Activated CD4-positive, alpha-beta T cell treated with anti-CD3 and anti-CD28 coated beads, Interleukin-2, amount 10 ng/mL, durations not matched to agents 24 days and 14 days (primary cell): ENCODE data around the gene FGF12. TPM values are rescaled to one million over a fixed set of nuclear protein-coding genes. Genes with fewer than 3 reads are reported as not detected.
"Not testable (repeated sequence)": the region's sequence is repeated elsewhere in the genome, so short reads cannot be mapped to it uniquely, and the experiment has no call there.

ENCODE experiments used
- DNase-seq: peaks from one replicate; pipeline ENCODE4 v3.0.0; 2022
- H3K27ac Mint-ChIP-seq: one replicate; pipeline ENCODE4 v1.8.0; 2022; ENCODE audit warnings: mild to moderate bottlenecking, mixed read lengths
- H3K27me3 Mint-ChIP-seq: one replicate; pipeline ENCODE4 v1.8.0; 2022; ENCODE audit warnings: mixed read lengths
- H3K36me3 Mint-ChIP-seq: one replicate; pipeline ENCODE4 v1.8.0; 2022; ENCODE audit warnings: low read depth, mild to moderate bottlenecking, mixed read lengths
- H3K4me1 Mint-ChIP-seq: one replicate; pipeline ENCODE4 v1.8.0; 2021; ENCODE audit warnings: mixed read lengths
- H3K4me3 Mint-ChIP-seq: one replicate; pipeline ENCODE4 v1.8.0; 2022; ENCODE audit warnings: mild to moderate bottlenecking, moderate library complexity, mixed read lengths
- H3K9me3 Mint-ChIP-seq: one replicate; pipeline ENCODE4 v1.8.0; 2021; ENCODE audit warnings: mixed read lengths
- intact Hi-C: fragments of 100-400 bp; cut with micrococcal nuclease; formaldehyde crosslinking; loops from one replicate; pipeline ENCODE4 v1.15.1; 2023
- total RNA-seq: library from RNA; stranded (reverse); gene quantifications from 2 replicates; pipeline ENCODE4 v1.2.3, GENCODE V29; 2022

FGF12 gene
- total RNA-seq, 1 donor from 2014 or later: not detected

- no peak for DNase-seq
- H3K36me3 Mint-ChIP-seq: no peaks in the 10 kb centered on the region
- no peaks in the 10 kb centered on the region for H3K4me1 Mint-ChIP-seq
- no peak overlapping the region for H3K4me3 Mint-ChIP-seq
- H3K27ac Mint-ChIP-seq: no peak overlapping the region
- H3K9me3 Mint-ChIP-seq: no peaks in the 10 kb centered on the region
- no peaks in the 10 kb centered on the region for H3K27me3 Mint-ChIP-seq
- intact Hi-C loops: no loop called here
These were observed 129.8 kb downstream of the FGF12 start for GRCh38 chr3:192597506-192597905.

GRCh38 chr3:192578729-192579128, 148.6 kb downstream of the FGF12 start:
- Mint-ChIP-seq H3K4me3 (no peak overlapping the region), H3K9me3 (no peaks in the 10 kb centered on the region), H3K27ac (no peak overlapping the region), H3K4me1 (no peaks in the 10 kb centered on the region), H3K36me3 (no peaks in the 10 kb centered on the region), H3K27me3 (peaks cover 3% of the 10 kb centered on the region)
- DNase-seq: no peak
- intact Hi-C loops: no loop called here

- intact Hi-C loops: no loop called here
- Mint-ChIP-seq H3K9me3 (no peaks in the 10 kb centered on the region), H3K36me3 (no peaks in the 10 kb centered on the region), H3K4me1 (no peaks in the 10 kb centered on the region), H3K4me3 (no peak overlapping the region), H3K27me3 (peaks cover 6% of the 10 kb centered on the region), H3K27ac (no peak overlapping the region)
- DNase-seq: no peak
These were observed 149.5 kb downstream of the FGF12 start for GRCh38 chr3:192577811-192578210.

DNA sequence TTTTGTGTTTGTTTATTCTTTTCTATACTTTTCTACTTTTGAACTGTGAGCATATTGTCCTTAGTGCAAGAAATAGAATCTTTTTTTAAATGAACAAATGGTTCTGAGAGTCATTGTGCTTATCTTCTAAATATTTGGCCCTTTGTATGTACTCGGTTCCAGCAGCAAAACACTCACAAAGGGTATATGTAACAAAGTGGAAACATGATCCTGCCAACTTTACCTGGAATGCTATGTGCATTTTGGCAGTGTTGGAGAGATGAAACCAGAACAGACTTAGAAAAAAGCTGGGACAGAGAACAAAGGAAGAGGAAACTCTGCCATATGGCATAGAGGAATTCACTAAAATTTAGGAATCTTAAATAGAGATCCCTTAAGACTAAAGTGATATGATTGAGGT, 150.1 kb downstream of the FGF12 start:
- Mint-ChIP-seq H3K36me3 (no peaks in the 10 kb centered on the region), H3K9me3 (no peaks in the 10 kb centered on the region), H3K27ac (no peak overlapping the region), H3K4me1 (no peaks in the 10 kb centered on the region), H3K4me3 (no peak overlapping the region), H3K27me3 (peaks cover 7% of the 10 kb centered on the region)
- intact Hi-C loops: no loop called here
- no peak for DNase-seq

DNA sequence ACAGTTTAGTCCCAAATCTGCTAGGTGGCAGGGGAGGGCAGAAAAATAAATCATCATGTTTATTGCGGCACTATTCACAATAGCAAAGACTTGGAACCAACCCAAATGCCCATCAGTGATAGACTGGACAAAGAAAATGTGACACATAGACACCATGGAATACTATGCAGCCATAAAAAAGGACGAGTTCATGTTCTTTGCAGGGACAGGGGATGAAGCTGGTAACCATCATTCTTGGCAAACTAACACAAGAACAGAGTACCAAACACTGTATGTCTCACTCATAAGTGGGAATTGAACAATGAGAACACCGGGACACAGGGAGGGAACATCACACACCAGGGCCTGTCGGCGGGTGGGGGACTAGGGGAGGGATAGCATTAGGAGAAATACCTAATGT, 150.6 kb downstream of the FGF12 start:
- H3K36me3 Mint-ChIP-seq, H3K4me3 Mint-ChIP-seq, H3K4me1 Mint-ChIP-seq, intact Hi-C loops, H3K27ac Mint-ChIP-seq, H3K27me3 Mint-ChIP-seq, DNase-seq, H3K9me3 Mint-ChIP-seq: not testable (repeated sequence)

GRCh38 chr3:192575879-192576506, 151.3 kb downstream of the FGF12 start:
- no peaks in the 10 kb centered on the region for H3K36me3 Mint-ChIP-seq
- H3K9me3 Mint-ChIP-seq: no peaks in the 10 kb centered on the region
- intact Hi-C loops: no loop called here
- no peak for DNase-seq
- H3K27ac Mint-ChIP-seq: no peak overlapping the region
- no peak overlapping the region for H3K4me3 Mint-ChIP-seq
- peaks cover 16% of the 10 kb centered on the region for H3K27me3 Mint-ChIP-seq
- H3K4me1 Mint-ChIP-seq: peaks cover 5% of the 10 kb centered on the region

DNA sequence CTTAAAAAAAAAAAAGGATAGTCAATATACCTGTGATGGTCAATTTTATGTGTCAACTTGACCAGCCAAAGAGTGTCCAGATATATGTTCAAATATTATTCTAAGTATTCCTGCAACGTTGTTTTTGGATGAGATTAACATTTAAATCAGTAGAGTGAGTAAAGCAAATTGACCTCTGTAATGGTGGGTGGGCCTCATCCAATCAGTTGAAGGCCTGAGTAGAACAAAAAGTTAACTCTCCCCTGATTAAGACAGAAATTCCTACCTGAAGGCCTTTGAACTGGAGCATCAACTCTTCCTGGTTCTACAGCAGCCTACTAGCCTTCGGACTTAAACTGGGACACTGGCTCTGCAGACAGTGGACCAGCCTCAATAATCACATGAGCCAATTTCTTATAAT, 154.1 kb downstream of the FGF12 start:
- H3K27ac Mint-ChIP-seq: no peak overlapping the region
- peaks cover 5% of the 10 kb centered on the region for H3K4me1 Mint-ChIP-seq
- H3K27me3 Mint-ChIP-seq: peaks cover 30% of the 10 kb centered on the region
- H3K36me3 Mint-ChIP-seq: no peaks in the 10 kb centered on the region
- no peak overlapping the region for H3K4me3 Mint-ChIP-seq
- H3K9me3 Mint-ChIP-seq: no peaks in the 10 kb centered on the region
- no peak for DNase-seq
- intact Hi-C loops: loop anchor here (5.0 kb wide), 1 partner anchor 1331 kb away; no protein-coding TSS in a partner anchor

DNA sequence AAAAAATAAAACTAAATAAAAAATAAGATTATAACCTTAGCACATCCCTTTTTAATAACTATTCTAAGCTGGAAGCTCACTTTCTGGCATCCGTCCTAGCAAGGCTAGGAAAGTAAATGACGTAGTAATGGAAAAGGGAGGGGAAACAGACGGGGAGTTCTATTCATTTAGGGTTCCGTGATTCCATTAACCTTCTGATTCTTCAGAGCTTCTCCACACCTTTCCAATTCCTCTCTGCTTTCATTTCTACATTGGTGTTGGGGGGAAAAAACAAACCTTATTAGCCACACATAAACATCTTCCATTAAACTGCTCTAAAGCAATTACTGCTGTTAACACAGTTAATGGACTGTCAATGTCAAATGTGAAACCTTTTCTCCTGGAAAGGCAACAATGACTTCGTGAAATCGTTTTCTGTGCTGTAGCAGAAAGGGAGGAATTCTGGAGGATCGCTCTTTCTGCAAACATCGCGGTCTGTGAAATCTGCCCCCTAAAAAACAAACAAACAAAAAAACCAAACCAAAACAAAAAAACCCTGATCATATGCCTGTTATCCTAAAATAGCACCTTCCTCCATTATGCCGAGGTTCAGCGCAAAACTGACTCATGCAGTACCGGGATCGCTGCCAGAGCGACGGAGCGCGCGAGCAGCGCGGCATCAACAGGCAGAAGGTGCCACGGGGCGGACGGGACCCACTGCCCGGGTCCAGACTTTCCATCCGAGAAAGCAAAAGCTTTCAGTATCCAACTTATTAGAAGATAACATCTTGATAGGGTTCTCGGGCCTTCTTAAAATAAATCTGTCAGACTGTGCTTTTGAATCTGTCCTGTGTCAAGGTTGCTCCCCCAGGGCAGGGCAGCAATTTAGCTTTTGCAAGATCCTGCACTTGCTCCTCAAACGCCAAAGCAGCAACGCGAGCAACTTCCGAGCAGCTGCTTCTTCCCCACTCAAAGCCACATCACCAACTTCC, 156.2 kb downstream of the FGF12 start:
- H3K4me3 Mint-ChIP-seq: peak overlapping the region; percentile 50
- DNase-seq: peak; percentile 58
- H3K36me3 Mint-ChIP-seq: no peaks in the 10 kb centered on the region
- intact Hi-C loops: loop anchor here (5.0 kb wide), 1 partner anchor 1329 kb away; no protein-coding TSS in a partner anchor
- peaks cover 5% of the 10 kb centered on the region for H3K4me1 Mint-ChIP-seq
- H3K27me3 Mint-ChIP-seq: peaks cover 32% of the 10 kb centered on the region
- no peaks in the 10 kb centered on the region for H3K9me3 Mint-ChIP-seq
- no peak overlapping the region for H3K27ac Mint-ChIP-seq

DNA sequence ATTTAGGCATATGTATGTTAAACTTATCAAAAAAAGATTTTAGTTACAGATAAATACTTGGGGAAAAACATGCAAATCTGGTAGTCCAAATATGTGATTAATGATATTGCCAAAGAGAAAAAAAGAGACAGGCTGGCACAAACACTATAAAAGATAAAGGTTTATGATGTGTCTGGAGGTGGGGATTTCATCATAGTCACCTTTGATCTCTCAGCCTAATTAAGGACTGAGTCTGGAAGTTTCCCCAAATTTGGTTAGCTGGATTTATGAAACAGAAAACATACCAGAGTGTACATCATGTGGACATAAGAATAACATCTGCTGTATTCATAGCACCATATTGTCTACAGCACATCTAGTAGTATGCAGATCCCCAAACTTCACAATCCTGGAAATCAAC, 157.0 kb downstream of the FGF12 start:
- intact Hi-C loops: loop anchor here (5.0 kb wide), 1 partner anchor 1328 kb away; no protein-coding TSS in a partner anchor
- Mint-ChIP-seq H3K9me3 (no peaks in the 10 kb centered on the region), H3K4me1 (peaks cover 5% of the 10 kb centered on the region)

DNA sequence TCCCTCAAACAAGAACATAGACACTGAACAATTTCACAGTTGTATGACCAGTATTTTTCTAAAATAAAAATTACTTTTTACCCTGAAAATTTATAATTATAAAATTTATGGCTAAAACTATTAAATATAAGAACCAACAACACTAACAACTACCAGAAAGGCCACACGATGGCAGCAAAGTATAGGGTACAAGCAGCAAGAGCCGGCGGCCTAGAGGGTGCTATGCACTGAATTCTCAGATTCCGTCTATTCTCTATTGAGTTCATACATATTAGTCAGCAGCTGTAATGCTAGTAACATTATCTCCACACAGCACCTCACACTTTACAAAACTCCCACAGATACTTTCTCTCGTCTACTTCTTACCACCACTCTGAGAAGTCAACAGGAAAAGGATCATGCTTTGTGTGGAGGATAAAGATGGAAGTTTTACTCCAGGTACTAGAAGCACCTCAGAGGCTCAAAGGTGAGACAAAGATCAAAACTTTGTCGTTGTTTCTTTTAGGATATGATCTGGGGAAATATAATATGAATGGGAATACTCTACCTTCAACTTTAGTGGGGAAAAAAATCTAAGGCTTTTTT, 160.5 kb downstream of the FGF12 start:
- Mint-ChIP-seq H3K27ac (no peak overlapping the region), H3K36me3 (no peaks in the 10 kb centered on the region), H3K27me3 (peaks cover 22% of the 10 kb centered on the region), H3K9me3 (no peaks in the 10 kb centered on the region), H3K4me1 (peaks cover 5% of the 10 kb centered on the region), H3K4me3 (no peak overlapping the region)
- intact Hi-C loops: loop anchor here (1.0 to 5.0 kb wide), 3 partner anchors 237 to 1006 kb away; no protein-coding TSS in a partner anchor
- peak; percentile 86 for DNase-seq

More for the DNA sequence above, 157.0 kb downstream of the FGF12 start:
- H3K27me3 Mint-ChIP-seq: peaks cover 32% of the 10 kb centered on the region
- DNase-seq: no peak
- no peak overlapping the region for H3K4me3 Mint-ChIP-seq
- H3K36me3 Mint-ChIP-seq: no peaks in the 10 kb centered on the region
- no peak overlapping the region for H3K27ac Mint-ChIP-seq

- Mint-ChIP-seq H3K4me3 (no peak overlapping the region), H3K36me3 (no peaks in the 10 kb centered on the region)
- intact Hi-C loops: loop anchor here (5.0 kb wide), 1 partner anchor 1008 kb away; no protein-coding TSS in a partner anchor
These were observed 162.7 kb downstream of the FGF12 start for GRCh38 chr3:192564611-192565010.

DNA sequence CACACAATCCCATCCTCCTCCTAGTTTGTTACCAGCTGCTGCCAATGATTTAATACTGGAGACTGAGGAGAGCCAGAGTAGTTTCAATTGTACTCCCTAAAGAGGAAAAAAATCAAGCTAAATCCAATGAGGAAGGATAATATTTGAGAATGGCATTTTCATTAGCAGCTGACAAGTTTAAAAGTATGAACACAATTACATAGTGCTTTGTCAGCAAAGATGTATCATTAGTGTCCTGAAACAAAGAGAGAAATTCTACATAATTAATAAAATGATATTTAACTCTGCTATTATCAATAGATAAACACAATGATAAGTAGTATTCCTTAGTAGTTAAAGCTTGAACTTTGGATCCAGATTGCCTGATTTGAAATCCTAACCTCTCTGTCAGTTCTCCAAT, 163.9 kb downstream of the FGF12 start:
- Mint-ChIP-seq H3K27ac (no peak overlapping the region), H3K4me3 (no peak overlapping the region), H3K4me1 (no peaks in the 10 kb centered on the region), H3K36me3 (no peaks in the 10 kb centered on the region), H3K9me3 (no peaks in the 10 kb centered on the region), H3K27me3 (peaks cover 1% of the 10 kb centered on the region)
- intact Hi-C loops: no loop called here
- DNase-seq: no peak

More at GRCh38 chr3:192564611-192565010, 162.7 kb downstream of the FGF12 start:
- no peak overlapping the region for H3K27ac Mint-ChIP-seq
- H3K4me1 Mint-ChIP-seq: no peaks in the 10 kb centered on the region
- peaks cover 4% of the 10 kb centered on the region for H3K27me3 Mint-ChIP-seq
- H3K9me3 Mint-ChIP-seq: no peaks in the 10 kb centered on the region
- DNase-seq: no peak

- Mint-ChIP-seq H3K27ac (no peak overlapping the region), H3K4me3 (no peak overlapping the region), H3K36me3 (no peaks in the 10 kb centered on the region), H3K27me3 (peaks cover 2% of the 10 kb centered on the region), H3K4me1 (no peaks in the 10 kb centered on the region), H3K9me3 (no peaks in the 10 kb centered on the region)
- intact Hi-C loops: no loop called here
- DNase-seq: no peak
These were observed 173.6 kb downstream of the FGF12 start for GRCh38 chr3:192553707-192554106.

DNA sequence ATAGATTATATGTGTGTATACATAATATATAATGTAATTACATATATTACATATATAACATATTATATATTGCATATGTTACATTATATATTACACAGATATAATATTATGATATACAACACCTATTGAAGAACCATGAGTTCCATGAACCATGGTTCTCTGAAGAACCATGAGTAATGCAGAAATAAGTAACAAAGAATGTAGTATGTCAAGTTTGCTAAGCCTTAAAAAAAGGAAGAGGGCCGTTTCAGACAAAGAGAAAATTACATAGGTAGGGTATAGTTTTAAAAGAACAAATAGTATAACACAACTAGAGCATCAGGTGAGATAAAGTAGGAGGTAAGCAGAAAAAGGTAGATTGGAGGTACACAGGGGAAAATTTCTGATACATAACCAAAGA, 177.0 kb downstream of the FGF12 start:
- intact Hi-C loops: no loop called here
- Mint-ChIP-seq H3K27me3 (no peaks in the 10 kb centered on the region), H3K4me1 (no peaks in the 10 kb centered on the region), H3K9me3 (no peaks in the 10 kb centered on the region), H3K4me3 (no peak overlapping the region), H3K27ac (no peak overlapping the region), H3K36me3 (no peaks in the 10 kb centered on the region)
- DNase-seq: no peak
